Activated T-cell treated with anti-CD3 and anti-CD28 coated beads for 4 hours (primary cell): Measurements from ENCODE around the gene ERAL1.
A peak's percentile ranks its signal among the peaks of the same experiment; 100 is the strongest.
"Not testable (repeated sequence)": the region's sequence is repeated elsewhere in the genome, so short reads cannot be mapped to it uniquely, and the experiment has no call there.

Experiments
- DNase-seq: peaks from one replicate; pipeline ENCODE4 v3.0.0-alpha.2; 2020

Gene ERAL1

DNA sequence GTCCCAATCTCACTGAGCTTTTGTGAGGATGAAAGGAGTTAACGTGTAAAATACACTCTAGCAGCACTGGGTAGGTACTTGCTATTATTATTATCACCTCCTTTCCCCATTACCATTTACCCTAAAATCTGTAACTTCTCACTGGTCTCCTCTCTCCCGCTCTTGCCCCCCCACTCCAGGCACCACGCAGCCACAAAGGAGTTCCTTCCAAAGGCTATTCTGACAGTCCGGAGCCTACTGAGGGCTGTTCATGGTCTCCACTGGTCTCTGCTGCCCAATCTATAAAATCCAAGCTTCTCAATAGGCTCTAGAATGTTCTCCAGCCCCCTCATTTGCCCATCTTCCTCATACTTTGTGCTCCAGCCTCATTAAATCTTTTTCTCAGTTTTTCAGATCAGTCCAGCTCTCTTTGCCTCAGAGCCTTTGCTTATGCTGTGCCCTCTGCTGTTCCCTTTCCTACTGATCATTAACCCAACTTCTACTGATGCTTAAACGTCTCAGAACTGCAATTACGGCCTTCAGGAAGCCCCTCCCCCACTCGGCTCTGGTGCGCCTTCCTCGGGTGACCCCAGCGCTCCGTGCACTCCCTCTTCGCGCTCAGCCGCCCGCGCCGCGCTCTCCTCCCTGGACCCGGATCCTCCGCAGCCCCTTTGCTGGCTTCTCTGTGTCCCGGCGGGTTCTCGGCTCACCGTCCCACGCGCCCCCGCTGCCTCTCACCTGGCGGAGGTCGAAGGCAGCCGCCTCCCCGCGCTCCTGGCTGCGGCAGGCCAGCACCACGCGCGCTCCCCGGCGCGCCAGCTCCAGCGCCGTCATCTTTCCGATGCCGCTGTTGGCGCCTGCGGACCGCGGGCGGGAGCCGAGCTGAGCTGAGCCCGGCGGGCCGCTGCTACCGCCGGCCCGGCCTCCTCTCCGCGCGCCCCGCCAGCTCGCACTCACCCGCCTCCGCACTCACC, 47.3 kb downstream of the ERAL1 start:
- peak; percentile 31 for DNase-seq

DNA sequence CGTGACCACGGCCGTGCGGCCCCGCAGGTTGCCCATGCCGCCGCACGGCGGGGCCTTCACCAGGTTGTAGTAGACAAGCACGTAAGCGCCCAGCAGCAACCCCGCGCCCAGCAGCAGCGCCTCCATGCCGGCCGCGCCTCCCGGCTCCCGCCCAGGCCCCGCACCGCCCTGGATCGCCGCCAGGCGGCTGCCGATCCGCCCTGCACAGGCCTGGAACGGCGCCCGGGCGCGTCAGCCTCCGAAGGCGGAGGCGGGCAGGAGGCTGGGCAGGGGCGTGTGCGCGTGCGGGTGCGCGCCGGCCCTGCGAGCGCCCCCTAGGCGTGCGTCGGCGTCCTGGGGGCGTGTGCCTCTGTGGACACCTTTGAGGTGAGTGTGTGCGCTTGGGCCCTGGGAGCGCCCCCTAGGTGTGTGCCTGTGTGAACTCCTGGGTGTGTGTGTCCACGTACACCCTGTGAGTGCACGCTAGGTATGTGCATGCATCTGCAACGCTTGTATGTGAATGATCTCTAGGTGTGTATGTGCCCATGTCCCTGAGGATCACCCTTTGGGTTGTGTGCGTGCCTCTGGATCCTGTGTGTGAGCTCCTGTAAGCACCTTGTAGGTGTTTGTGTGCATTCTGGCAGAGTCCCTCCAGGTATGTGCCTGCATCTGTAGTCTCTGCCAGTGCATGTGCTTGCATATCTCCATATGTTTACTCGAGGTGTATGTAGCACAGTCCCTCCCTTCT, 48.2 kb downstream of the ERAL1 start, which contains the start of gene DHRS13:
DHRS13 (minus strand) TSS at position 261 of the 727 bp plus-strand sequence; CDS start at position 126, 135 bp downstream.
- DNase-seq, result peak; percentile 86

DNA sequence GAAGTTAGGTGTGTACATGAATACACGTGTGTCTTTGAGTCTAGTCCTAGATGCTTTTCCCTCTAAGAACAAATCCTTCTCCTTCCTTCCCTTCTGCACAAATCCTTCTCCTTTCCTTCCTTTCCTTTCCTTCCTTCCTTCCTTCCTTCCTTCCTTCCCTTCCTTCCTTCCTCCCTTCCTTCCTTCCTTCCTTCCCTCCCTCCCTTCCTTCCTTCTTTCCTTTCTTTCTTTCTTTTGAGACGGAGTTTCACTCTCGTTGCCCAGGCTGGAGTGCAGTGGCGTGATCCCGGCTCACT, 48.7 kb downstream of the ERAL1 start:
- DNase-seq, result not testable (repeated sequence)

DNA sequence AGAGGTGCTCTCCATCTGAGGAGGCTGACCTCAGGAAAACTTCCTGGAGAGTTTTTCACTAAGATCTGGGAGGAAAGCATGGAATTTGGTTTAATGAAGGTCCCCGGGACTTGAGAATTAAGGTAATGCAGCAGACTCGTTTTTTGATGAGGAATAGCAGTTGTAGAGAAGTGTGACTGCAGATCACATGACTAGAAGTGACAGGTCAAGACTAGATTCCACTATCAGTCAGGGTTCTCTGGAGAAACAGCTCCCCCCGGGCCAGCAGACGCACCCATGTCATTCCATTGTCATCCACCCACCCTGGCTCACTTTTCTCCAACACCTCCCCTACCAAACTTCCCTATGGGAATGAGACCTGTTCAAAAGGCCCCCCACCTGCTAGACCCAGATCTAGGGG, 50.0 kb downstream of the ERAL1 start:
- no peak for DNase-seq

GRCh38 chr17:28906276-28906675, 51.5 kb downstream of the ERAL1 start:
- no peak for DNase-seq

DNA sequence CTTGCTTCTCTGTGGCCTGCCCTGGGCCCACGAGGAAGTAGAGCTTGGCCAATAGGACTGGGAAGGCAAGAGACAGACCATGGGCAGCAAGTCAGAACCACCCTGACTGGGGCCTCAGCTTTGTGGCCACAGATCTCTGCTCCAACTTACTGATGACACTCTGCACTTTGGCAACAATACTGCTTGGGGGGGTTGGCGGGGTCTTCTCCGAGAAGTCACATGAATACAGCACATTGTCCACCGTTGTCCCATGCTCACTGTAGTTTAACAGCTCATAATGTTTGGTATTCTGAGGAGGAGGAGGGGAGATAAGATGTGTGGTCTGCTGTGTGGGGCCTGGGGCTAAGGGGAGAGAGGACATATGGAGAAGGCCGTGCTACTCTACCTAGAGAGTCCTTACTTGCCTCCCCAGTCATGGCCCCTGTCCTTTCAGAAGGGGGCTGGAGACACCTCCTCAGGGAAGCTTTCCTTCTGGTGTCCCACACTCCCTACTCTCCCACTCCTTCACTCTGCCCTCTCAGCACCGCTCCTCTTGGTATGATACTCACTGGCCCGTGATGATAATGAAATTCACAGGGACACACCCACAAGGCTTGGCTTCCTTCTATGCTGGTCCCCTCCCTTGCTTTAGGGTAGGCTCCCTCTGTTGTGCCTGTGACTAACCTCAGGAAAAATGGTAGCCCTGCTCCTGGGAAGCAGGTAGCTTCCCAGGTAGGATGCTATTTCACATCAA, 52.1 kb downstream of the ERAL1 start:
- no peak for DNase-seq

DNA sequence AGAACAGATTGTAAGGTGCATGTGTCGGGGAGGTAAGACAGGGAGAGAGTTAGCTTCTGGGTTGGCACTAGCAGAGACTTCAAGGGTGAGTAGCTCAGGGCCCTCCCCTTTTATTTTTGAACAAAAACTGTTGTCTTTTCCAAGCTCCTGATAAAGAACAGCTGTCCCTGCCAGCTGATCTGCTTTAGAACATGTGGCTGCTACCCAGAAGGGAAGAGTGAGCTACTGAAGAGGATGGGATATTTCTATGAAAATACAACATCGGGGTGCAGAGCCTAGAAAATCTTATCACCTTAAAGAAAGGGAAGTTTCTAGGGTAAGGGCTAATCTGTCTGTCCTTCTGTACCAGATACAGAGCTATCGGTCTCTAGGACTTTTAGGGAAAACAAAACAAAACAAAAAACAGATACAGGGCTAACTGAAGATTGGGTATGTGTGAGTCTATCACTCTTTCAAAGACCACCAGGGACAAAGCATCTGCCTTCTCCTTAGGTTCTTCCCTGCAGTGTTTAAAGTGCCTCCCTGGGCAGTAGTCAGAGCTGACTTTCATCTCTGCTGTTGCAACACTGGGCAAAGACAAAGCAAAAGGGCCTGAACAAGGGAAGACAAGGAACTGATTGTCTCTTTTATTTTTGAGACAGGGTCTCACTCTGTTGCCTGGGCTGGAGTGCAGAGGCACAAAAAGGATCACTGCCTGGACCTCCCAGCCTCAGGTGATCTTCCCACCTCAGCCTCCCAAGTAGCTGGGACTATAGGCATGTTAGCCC, 53.1 kb downstream of the ERAL1 start:
- DNase-seq, result no peak

DNA sequence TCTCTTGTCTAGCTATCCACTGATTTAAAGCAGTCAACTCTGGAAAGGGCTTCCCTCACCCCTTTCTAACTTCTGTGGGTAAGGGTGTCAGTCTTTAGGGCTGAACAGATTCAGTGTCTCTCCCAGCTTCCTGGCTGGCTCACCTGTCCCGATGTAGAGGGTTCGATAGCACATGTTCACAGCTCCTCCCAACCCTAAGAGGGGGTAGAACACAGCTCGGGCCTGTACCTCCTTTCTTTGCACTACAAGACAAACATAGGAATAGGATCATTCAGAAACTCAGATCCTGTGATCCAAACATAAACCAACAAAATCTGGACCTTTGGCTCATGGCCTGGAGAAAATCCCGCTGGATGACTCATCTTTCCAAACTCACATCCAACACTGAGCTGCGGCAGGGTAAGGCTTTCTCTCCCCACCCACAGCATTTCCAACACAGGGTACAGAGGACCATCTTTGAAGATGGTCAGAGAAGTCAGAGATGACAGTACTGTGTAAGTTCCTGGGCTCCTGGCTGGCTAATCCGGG, 53.9 kb downstream of the ERAL1 start:
- no peak for DNase-seq

DNA sequence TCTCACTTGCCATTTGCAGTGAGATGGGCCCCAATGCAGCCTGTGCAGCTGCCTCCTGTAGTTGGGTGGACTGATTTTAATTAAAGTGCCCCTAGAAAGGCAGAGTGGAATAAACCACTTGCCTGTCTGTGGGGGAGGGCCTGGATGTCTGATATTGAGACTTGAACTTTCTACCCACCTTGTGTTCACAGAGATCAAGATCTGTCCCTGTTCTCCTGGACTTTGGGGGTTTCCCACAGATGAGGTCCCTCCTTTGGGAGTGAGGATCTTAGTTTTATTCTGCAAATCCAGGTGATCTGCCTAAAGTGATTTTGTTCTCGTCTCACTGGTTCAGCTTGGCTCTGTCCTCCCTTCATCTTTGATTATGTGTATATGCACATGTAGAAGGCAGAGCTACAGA, 55.7 kb downstream of the ERAL1 start:
- no peak for DNase-seq
